ENCODE data around the gene GALNT13. TPM values are rescaled to one million over a fixed set of nuclear protein-coding genes. Genes with fewer than 3 reads are reported as not detected.

Gene GALNT13
- total RNA-seq, 5 donors from 2014 or later (not counting 1 experiment from before 2014, with no cell fraction given), result 0.10 to 0.47 TPM; not detected in 3

- POLR2A ChIA-PET, result no interaction called here
- CTCF ChIA-PET, result no interaction called here
- no peaks in the 10 kb centered on the region for H3K4me1 Mint-ChIP-seq
Observed at GRCh38 chr2:154447727-154448418, 576.2 kb downstream of the GALNT13 start.

GRCh38 chr2:154449951-154450658 lies 578.4 kb downstream of the GALNT13 start:
- Histone ChIP-seq H3K27me3 (replicated peaks in 1 of 2; ENCODE audit: control insufficient read depth in 2 of 2, extremely low read depth in 1 of 2, insufficient read depth in 2 of 2, low read length in 1 of 2) (no peaks in the 10 kb centered on the region), H3K4me3 (ENCODE audit: control insufficient read depth in 1 of 2, extremely low read depth in 1 of 2, low read length in 1 of 2) (no peak overlapping the region), H3K4me1 (ENCODE audit: control insufficient read depth in 1 of 2, extremely low read depth in 1 of 2, insufficient read depth in 2 of 2, low read length in 2 of 2) (no peaks in the 10 kb centered on the region), H3K9me3 (no peaks in the 10 kb centered on the region), H3K36me3 (ENCODE audit: control insufficient read depth in 2 of 2, extremely low read depth in 1 of 2, insufficient read depth in 1 of 2, low read length in 1 of 2) (no peaks in the 10 kb centered on the region), H3K27ac (ENCODE audit: low read length) (no peak overlapping the region)
- POLR2A ChIA-PET, result no interaction called here
- no peak for ATAC-seq (replicated peaks in 1 of 4)
- no peak for DNase-seq
- Mint-ChIP-seq H3K4me1 (no peaks in the 10 kb centered on the region), H3K9me3 (peaks cover 0 to 4% (median 3%) of the 10 kb centered on the region in 3 donors), H3K4me3 (no peak overlapping the region), H3K36me3 (no peaks in the 10 kb centered on the region), H3K27me3 (no peaks in the 10 kb centered on the region), H3K27ac (no peak overlapping the region)
- CTCF ChIA-PET, result no interaction called here
- WGBS (ENCODE audit: insufficient coverage), result 67% methylated on average over 5 of the region's 6 CpGs

More at GRCh38 chr2:154447727-154448418, 576.2 kb downstream of the GALNT13 start:
- H3K4me1 ChIP-seq (ENCODE audit: control insufficient read depth in 1 of 2, extremely low read depth in 1 of 2, insufficient read depth in 2 of 2, low read length in 2 of 2), result no peaks in the 10 kb centered on the region
- Mint-ChIP-seq H3K9me3 (peaks cover 0 to 4% (median 3%) of the 10 kb centered on the region in 3 donors), H3K27me3 (no peaks in the 10 kb centered on the region), H3K36me3 (no peaks in the 10 kb centered on the region), H3K27ac (no peak overlapping the region), H3K4me3 (no peak overlapping the region)
- no peak overlapping the region for H3K4me3 ChIP-seq (ENCODE audit: control insufficient read depth in 1 of 2, extremely low read depth in 1 of 2, low read length in 1 of 2)
- WGBS (ENCODE audit: insufficient coverage), result no CpG with 5 or more reads among the region's 2 CpGs
- H3K27me3 ChIP-seq (replicated peaks in 1 of 2; ENCODE audit: control insufficient read depth in 2 of 2, extremely low read depth in 1 of 2, insufficient read depth in 2 of 2, low read length in 1 of 2), result no peaks in the 10 kb centered on the region
- DNase-seq (no peak), ATAC-seq (replicated peaks in 1 of 4) (no peak)
- no peaks in the 10 kb centered on the region for H3K9me3 ChIP-seq
- no peak overlapping the region for H3K27ac ChIP-seq (ENCODE audit: low read length)
- no peaks in the 10 kb centered on the region for H3K36me3 ChIP-seq (ENCODE audit: control insufficient read depth in 2 of 2, extremely low read depth in 1 of 2, insufficient read depth in 1 of 2, low read length in 1 of 2)

- DNase-seq (no peak), ATAC-seq (replicated peaks in 1 of 4) (no peak)
- no peaks in the 10 kb centered on the region for H3K27me3 Mint-ChIP-seq
- no peaks in the 10 kb centered on the region for H3K4me1 ChIP-seq (ENCODE audit: control insufficient read depth in 1 of 2, extremely low read depth in 1 of 2, insufficient read depth in 2 of 2, low read length in 2 of 2)
- ChIA-PET CTCF (no interaction called here), POLR2A (no interaction called here)
- WGBS (ENCODE audit: insufficient coverage), result no CpG with 5 or more reads among the region's 2 CpGs
- no peaks in the 10 kb centered on the region for H3K27me3 ChIP-seq (replicated peaks in 1 of 2; ENCODE audit: control insufficient read depth in 2 of 2, extremely low read depth in 1 of 2, insufficient read depth in 2 of 2, low read length in 1 of 2)
- peaks cover 0 to 3% (median 0%) of the 10 kb centered on the region in 3 donors for H3K9me3 Mint-ChIP-seq
- no peak overlapping the region for H3K4me3 Mint-ChIP-seq
- no peak overlapping the region for H3K27ac Mint-ChIP-seq
- no peak overlapping the region for H3K27ac ChIP-seq (ENCODE audit: low read length)
- no peaks in the 10 kb centered on the region for H3K9me3 ChIP-seq
- H3K36me3 ChIP-seq (ENCODE audit: control insufficient read depth in 2 of 2, extremely low read depth in 1 of 2, insufficient read depth in 1 of 2, low read length in 1 of 2), result no peaks in the 10 kb centered on the region
- no peak overlapping the region for H3K4me3 ChIP-seq (ENCODE audit: control insufficient read depth in 1 of 2, extremely low read depth in 1 of 2, low read length in 1 of 2)
- no peaks in the 10 kb centered on the region for H3K4me1 Mint-ChIP-seq
- no peaks in the 10 kb centered on the region for H3K36me3 Mint-ChIP-seq
Observed at GRCh38 chr2:154452471-154452870, 580.7 kb downstream of the GALNT13 start.

GRCh38 chr2:154452906-154453493 lies 581.3 kb downstream of the GALNT13 start:
- ChIA-PET CTCF (no interaction called here), POLR2A (no interaction called here)
- Mint-ChIP-seq H3K4me3 (no peak overlapping the region), H3K4me1 (no peaks in the 10 kb centered on the region), H3K27ac (no peak overlapping the region), H3K36me3 (no peaks in the 10 kb centered on the region), H3K27me3 (no peaks in the 10 kb centered on the region), H3K9me3 (peaks cover 1 to 4% (median 1%) of the 10 kb centered on the region in 3 donors)
- WGBS (ENCODE audit: insufficient coverage), result 50% methylated on average over 4 of the region's 4 CpGs
- Histone ChIP-seq H3K4me3 (ENCODE audit: control insufficient read depth in 1 of 2, extremely low read depth in 1 of 2, low read length in 1 of 2) (no peak overlapping the region), H3K9me3 (no peaks in the 10 kb centered on the region), H3K36me3 (ENCODE audit: control insufficient read depth in 2 of 2, extremely low read depth in 1 of 2, insufficient read depth in 1 of 2, low read length in 1 of 2) (no peaks in the 10 kb centered on the region), H3K27me3 (replicated peaks in 1 of 2; ENCODE audit: control insufficient read depth in 2 of 2, extremely low read depth in 1 of 2, insufficient read depth in 2 of 2, low read length in 1 of 2) (no peaks in the 10 kb centered on the region), H3K27ac (ENCODE audit: low read length) (no peak overlapping the region), H3K4me1 (ENCODE audit: control insufficient read depth in 1 of 2, extremely low read depth in 1 of 2, insufficient read depth in 2 of 2, low read length in 2 of 2) (no peaks in the 10 kb centered on the region)
- DNase-seq (no peak), ATAC-seq (replicated peaks in 1 of 4) (no peak)

- H3K9me3 Mint-ChIP-seq, result peaks cover 5 to 6% (median 6%) of the 10 kb centered on the region in 3 donors
- no peak for ATAC-seq (replicated peaks in 1 of 4)
- Histone ChIP-seq H3K36me3 (ENCODE audit: control insufficient read depth in 2 of 2, extremely low read depth in 1 of 2, insufficient read depth in 1 of 2, low read length in 1 of 2) (no peaks in the 10 kb centered on the region), H3K4me3 (ENCODE audit: control insufficient read depth in 1 of 2, extremely low read depth in 1 of 2, low read length in 1 of 2) (no peak overlapping the region), H3K4me1 (ENCODE audit: control insufficient read depth in 1 of 2, extremely low read depth in 1 of 2, insufficient read depth in 2 of 2, low read length in 2 of 2) (no peaks in the 10 kb centered on the region), H3K27me3 (replicated peaks in 1 of 2; ENCODE audit: control insufficient read depth in 2 of 2, extremely low read depth in 1 of 2, insufficient read depth in 2 of 2, low read length in 1 of 2) (no peaks in the 10 kb centered on the region), H3K27ac (ENCODE audit: low read length) (no peak overlapping the region), H3K9me3 (no peaks in the 10 kb centered on the region)
- ChIA-PET CTCF (no interaction called here), POLR2A (interaction anchor here in 1 of 2 donors (0.7 kb wide), 1 partner anchor 28 kb away, joined by 7 read pairs; no protein-coding TSS in a partner anchor)
- no peak for DNase-seq
- H3K36me3 Mint-ChIP-seq, result no peaks in the 10 kb centered on the region
- WGBS (ENCODE audit: insufficient coverage), result no CpG with 5 or more reads among the region's 4 CpGs
- no peaks in the 10 kb centered on the region for H3K27me3 Mint-ChIP-seq
- no peaks in the 10 kb centered on the region for H3K4me1 Mint-ChIP-seq
- no peak overlapping the region for H3K4me3 Mint-ChIP-seq
- no peak overlapping the region for H3K27ac Mint-ChIP-seq
Observed at GRCh38 chr2:154455166-154455565, 583.4 kb downstream of the GALNT13 start.

- Mint-ChIP-seq H3K27me3 (no peaks in the 10 kb centered on the region), H3K4me1 (no peaks in the 10 kb centered on the region), H3K9me3 (peaks cover 5 to 6% (median 6%) of the 10 kb centered on the region in 3 donors), H3K4me3 (peak overlapping the region in 2 of 3 donors; percentile 39 to 56), H3K27ac (no peak overlapping the region), H3K36me3 (no peaks in the 10 kb centered on the region)
- no peak overlapping the region for H3K27ac ChIP-seq (ENCODE audit: low read length)
- no peaks in the 10 kb centered on the region for H3K36me3 ChIP-seq (ENCODE audit: control insufficient read depth in 2 of 2, extremely low read depth in 1 of 2, insufficient read depth in 1 of 2, low read length in 1 of 2)
- H3K9me3 ChIP-seq, result no peaks in the 10 kb centered on the region
- no CpG with 5 or more reads among the region's 2 CpGs for WGBS (ENCODE audit: insufficient coverage)
- no peaks in the 10 kb centered on the region for H3K27me3 ChIP-seq (replicated peaks in 1 of 2; ENCODE audit: control insufficient read depth in 2 of 2, extremely low read depth in 1 of 2, insufficient read depth in 2 of 2, low read length in 1 of 2)
- CTCF ChIA-PET, result no interaction called here
- no peak for DNase-seq
- H3K4me1 ChIP-seq (ENCODE audit: control insufficient read depth in 1 of 2, extremely low read depth in 1 of 2, insufficient read depth in 2 of 2, low read length in 2 of 2), result no peaks in the 10 kb centered on the region
- H3K4me3 ChIP-seq (ENCODE audit: control insufficient read depth in 1 of 2, extremely low read depth in 1 of 2, low read length in 1 of 2), result no peak overlapping the region
- POLR2A ChIA-PET, result interaction anchor here in 1 of 2 donors (0.7 kb wide), 1 partner anchor 29 kb away, joined by 7 read pairs; no protein-coding TSS in a partner anchor
- ATAC-seq (replicated peaks in 1 of 4), result no peak
Observed at GRCh38 chr2:154455866-154456265, 584.1 kb downstream of the GALNT13 start.
